KMS-11 (cell line): ENCODE data around the gene GGT6.

Experiments
- H2AFZ ChIP-seq: fragments of 200-600 bp; sonication (generic); 2 replicates; pipeline ENCODE4 v1.6.1; 2016; ENCODE audit warnings: antibody characterized with exemption, mixed run types, low read depth
- H3K27ac ChIP-seq: fragments of 200-600 bp; sonication (generic); 2 replicates; pipeline ENCODE4 v1.6.1; 2016; ENCODE audit warnings: mild to moderate bottlenecking, mixed run types
- H3K27me3 ChIP-seq: fragments of 200-600 bp; sonication (generic); 2 replicates; pipeline ENCODE4 v1.6.1; 2017; ENCODE audit warnings: mild to moderate bottlenecking, low read depth, mixed run types, moderate library complexity; ENCODE audit not compliant: insufficient read depth
- H3K36me3 ChIP-seq: fragments of 200-600 bp; sonication (generic); 2 replicates; pipeline ENCODE4 v1.6.1; 2017; ENCODE audit warnings: mild to moderate bottlenecking, mixed run types; ENCODE audit not compliant: insufficient read depth
- H3K4me1 ChIP-seq: fragments of 200-600 bp; sonication (generic); 2 replicates; pipeline ENCODE4 v1.6.1; 2016; ENCODE audit warnings: mild to moderate bottlenecking, low read depth, mixed run types; ENCODE audit not compliant: poor library complexity, severe bottlenecking
- H3K4me2 ChIP-seq: fragments of 200-600 bp; sonication (generic); 2 replicates; pipeline ENCODE4 v1.7.0; 2016; ENCODE audit warnings: mild to moderate bottlenecking, mixed run types
- H3K4me3 ChIP-seq: fragments of 200-600 bp; sonication (generic); IDR thresholded peaks from 2 replicates; pipeline ENCODE4 v1.6.1; 2017; ENCODE audit warnings: low read depth, low read length, mixed read lengths; ENCODE audit not compliant: insufficient read depth
- H3K79me2 ChIP-seq: fragments of 200-600 bp; sonication (generic); 2 replicates; pipeline ENCODE4 v1.6.1; 2016; ENCODE audit warnings: low read depth, mixed run types; ENCODE audit not compliant: insufficient read depth
- H3K9ac ChIP-seq: fragments of 200-600 bp; sonication (generic); 2 replicates; pipeline ENCODE4 v1.6.1; 2016; ENCODE audit warnings: mild to moderate bottlenecking, mixed run types
- H4K20me1 ChIP-seq: fragments of 200-600 bp; sonication (generic); 2 replicates; pipeline ENCODE4 v1.6.1; 2016; ENCODE audit warnings: mild to moderate bottlenecking, mixed run types; ENCODE audit not compliant: insufficient read depth
- CTCF ChIP-seq: fragments of 200-600 bp; sonication (generic); conservative IDR thresholded peaks from 2 replicates; pipeline ENCODE4 v1.6.1; 2017; ENCODE audit warnings: low read depth, mild to moderate bottlenecking, antibody characterized with exemption, low read length, moderate library complexity, mixed read lengths

The GGT6 gene

GRCh38 chr17:4549781-4550533 is 10.4 kb downstream of the GGT6 start:
- Histone ChIP-seq H2AFZ (no peak overlapping the region), H3K4me3 (no peak overlapping the region), H3K4me1 (peaks cover 4% of the 10 kb centered on the region), H3K79me2 (peaks cover 25% of the 10 kb centered on the region), H3K36me3 (no peaks in the 10 kb centered on the region), H3K9ac (no peak overlapping the region), H3K4me2 (no peak overlapping the region), H4K20me1 (no peaks in the 10 kb centered on the region), H3K27ac (no peak overlapping the region), H3K27me3 (no peaks in the 10 kb centered on the region)
- no peak for TF ChIP-seq CTCF

GRCh38 chr17:4548721-4549531 is 11.5 kb downstream of the GGT6 start:
- no peak overlapping the region for H3K27ac ChIP-seq
- no peaks in the 10 kb centered on the region for H3K36me3 ChIP-seq
- H4K20me1 ChIP-seq = no peaks in the 10 kb centered on the region
- H3K27me3 ChIP-seq = no peaks in the 10 kb centered on the region
- no peak overlapping the region for H3K4me2 ChIP-seq
- peaks cover 14% of the 10 kb centered on the region for H3K79me2 ChIP-seq
- no peak overlapping the region for H3K4me3 ChIP-seq
- no peak overlapping the region for H3K9ac ChIP-seq
- TF ChIP-seq CTCF = no peak
- H2AFZ ChIP-seq = no peak overlapping the region
- peaks cover 4% of the 10 kb centered on the region for H3K4me1 ChIP-seq

GRCh38 chr17:4548061-4548461 is 12.3 kb downstream of the GGT6 start:
- Histone ChIP-seq H3K79me2 (peaks cover 8% of the 10 kb centered on the region; the same call in 1 of the 2 replicates), H4K20me1 (no peaks in the 10 kb centered on the region), H2AFZ (no peak overlapping the region), H3K4me2 (no peak overlapping the region), H3K4me3 (no peak overlapping the region), H3K27me3 (no peaks in the 10 kb centered on the region), H3K4me1 (no peaks in the 10 kb centered on the region), H3K9ac (no peak overlapping the region), H3K27ac (no peak overlapping the region), H3K36me3 (no peaks in the 10 kb centered on the region)
- no peak for TF ChIP-seq CTCF

- Histone ChIP-seq H3K4me3 (no peak overlapping the region), H3K36me3 (no peaks in the 10 kb centered on the region), H3K79me2 (peaks cover 1% of the 10 kb centered on the region; the same call in 1 of the 2 replicates), H3K4me1 (no peaks in the 10 kb centered on the region), H3K27me3 (no peaks in the 10 kb centered on the region), H3K27ac (no peak overlapping the region), H2AFZ (no peak overlapping the region), H3K9ac (no peak overlapping the region), H3K4me2 (no peak overlapping the region), H4K20me1 (no peaks in the 10 kb centered on the region)
- TF ChIP-seq CTCF = no peak
Measured at GRCh38 chr17:4547118-4547906, 13.1 kb downstream of the GGT6 start.
